Stimulated activated CD8-positive, alpha-beta memory T cell treated with anti-CD3 and anti-CD28 coated beads, Interleukin-7, amount 100 ng/mL, for 24 hours (primary cell): ENCODE measurements around the gene CDKN1B.
A peak's percentile ranks its signal among the peaks of the same experiment; 100 is the strongest.

Experiments
- DNase-seq: peaks from one replicate; pipeline ENCODE4 v3.0.0-alpha.2; 2020; ENCODE audit warnings: low read depth

The CDKN1B gene

GRCh38 chr12:12716793-12717585, at the start of gene CDKN1B:
Gene CDKN1B (plus strand): TSS chr12:12717368. CDS start chr12:12717840, 472 bp downstream.
- DNase-seq = peak; percentile 67

GRCh38 chr12:12668005-12668404, 49.2 kb upstream of the CDKN1B start:
- no peak for DNase-seq

- DNase-seq = no peak
Observed at GRCh38 chr12:12669020-12669419, 48.1 kb upstream of the CDKN1B start.

- DNase-seq = no peak
Observed at GRCh38 chr12:12671850-12672660, 45.1 kb upstream of the CDKN1B start.

- DNase-seq = no peak
Observed at GRCh38 chr12:12673296-12673695, 43.9 kb upstream of the CDKN1B start.

GRCh38 chr12:12676605-12677004, 40.6 kb upstream of the CDKN1B start:
- DNase-seq = no peak

- no peak for DNase-seq
Observed at GRCh38 chr12:12681061-12681765, 36.0 kb upstream of the CDKN1B start.

GRCh38 chr12:12682284-12682683, 34.9 kb upstream of the CDKN1B start:
- DNase-seq = no peak

- no peak for DNase-seq
Observed at GRCh38 chr12:12683136-12683697, 34.0 kb upstream of the CDKN1B start.

GRCh38 chr12:12683725-12684124, 33.4 kb upstream of the CDKN1B start:
- DNase-seq = no peak

GRCh38 chr12:12684375-12685106, 32.6 kb upstream of the CDKN1B start:
- DNase-seq = no peak

- no peak for DNase-seq
Observed at GRCh38 chr12:12685305-12685704, 31.9 kb upstream of the CDKN1B start.

- DNase-seq = no peak
Observed at GRCh38 chr12:12686472-12686871, 30.7 kb upstream of the CDKN1B start.

- no peak for DNase-seq
Observed at GRCh38 chr12:12686925-12687324, 30.2 kb upstream of the CDKN1B start.

- no peak for DNase-seq
Observed at GRCh38 chr12:12689647-12690300, 27.4 kb upstream of the CDKN1B start.

GRCh38 chr12:12691549-12691948, 25.6 kb upstream of the CDKN1B start:
- no peak for DNase-seq

GRCh38 chr12:12693111-12693671, 24.0 kb upstream of the CDKN1B start:
- no peak for DNase-seq

- peak; percentile 81 for DNase-seq
Observed at GRCh38 chr12:12696562-12697383, 20.4 kb upstream of the CDKN1B start.

- DNase-seq = no peak
Observed at GRCh38 chr12:12699345-12699744, 17.8 kb upstream of the CDKN1B start.

GRCh38 chr12:12700254-12700653, 16.9 kb upstream of the CDKN1B start:
- no peak for DNase-seq
